ENCODE results near the gene FAM184B. TPM values are rescaled to one million over a fixed set of nuclear protein-coding genes. Genes with fewer than 3 reads are reported as not detected.

The FAM184B gene
- total RNA-seq, 1 experiment from 2014 or later = 0.47 TPM

DNA sequence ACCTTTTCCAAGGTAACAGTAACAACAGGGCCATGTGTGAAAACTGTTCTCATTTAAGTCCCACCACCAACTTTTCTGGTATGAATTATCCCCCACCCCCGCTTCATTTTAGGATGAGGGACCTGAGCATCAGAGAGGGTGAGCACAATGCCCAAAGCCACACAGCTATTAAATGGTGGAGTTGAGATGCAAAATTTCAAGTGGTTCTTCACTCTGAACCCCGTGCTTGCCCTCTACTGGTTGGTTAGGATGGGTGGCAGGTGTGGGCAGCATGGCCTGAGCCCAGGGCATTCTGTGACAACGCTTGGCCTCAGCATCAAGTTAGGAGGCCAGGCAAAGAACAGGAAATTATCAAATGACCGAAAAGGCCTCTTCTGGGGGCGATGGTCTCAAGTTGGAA, 133.5 kb downstream of the FAM184B start:
- no peaks in the 10 kb centered on the region for H3K4me1 ChIP-seq (ENCODE audit: insufficient read depth, low read length)
- H3K36me3 ChIP-seq (ENCODE audit: low read depth, low read length) = no peaks in the 10 kb centered on the region
- H3K27me3 ChIP-seq (ENCODE audit: low read length) = no peaks in the 10 kb centered on the region
- H3K4me2 ChIP-seq (ENCODE audit: low read length) = no peak overlapping the region
- no peaks in the 10 kb centered on the region for H3K9me3 ChIP-seq (ENCODE audit: low read length)
- H3K9me2 ChIP-seq (replicated peaks; ENCODE audit: low read length) = no peaks in the 10 kb centered on the region
- no peaks in the 10 kb centered on the region for H3K79me2 ChIP-seq (ENCODE audit: low read length)
- TF ChIP-seq CTCF (conservative IDR thresholded peaks at IDR 0.05; ENCODE audit: low read depth, low read length) = peak; percentile 46; the same call in 1 of the 2 replicates
- no peak for TF ChIP-seq EZH2 (IDR thresholded peaks at IDR 0.05; ENCODE audit: low read length, unreplicated experiment)
- ATAC-seq (no peak), DNase-seq (peak; percentile 21)
- H3K9ac ChIP-seq (ENCODE audit: low read length) = no peak overlapping the region
- no peak overlapping the region for H3K4me3 ChIP-seq (ENCODE audit: low read length)
- intact Hi-C loops (cut with micrococcal nuclease) = no loop called here
- no peak overlapping the region for H3K27ac ChIP-seq (ENCODE audit: low read length)
- ChIA-PET POLR2A (ENCODE audit: unreplicated experiment) (no interaction called here), CTCF (no interaction called here)
- H2AFZ ChIP-seq (ENCODE audit: low read length) = no peak overlapping the region
- no peaks in the 10 kb centered on the region for H3F3A ChIP-seq (ENCODE audit: low read length, unreplicated experiment)
- H4K20me1 ChIP-seq (ENCODE audit: low read length) = no peaks in the 10 kb centered on the region
- no TSS peak for BruUV-seq (replicated peaks)

GRCh38 chr4:17647176-17647806, 134.1 kb downstream of the FAM184B start:
- Histone ChIP-seq H3K4me2 (ENCODE audit: low read length) (no peak overlapping the region), H3F3A (ENCODE audit: low read length, unreplicated experiment) (no peaks in the 10 kb centered on the region), H3K9ac (ENCODE audit: low read length) (no peak overlapping the region), H3K4me3 (ENCODE audit: low read length) (no peak overlapping the region), H2AFZ (ENCODE audit: low read length) (no peak overlapping the region), H3K27me3 (ENCODE audit: low read length) (no peaks in the 10 kb centered on the region), H4K20me1 (ENCODE audit: low read length) (no peaks in the 10 kb centered on the region), H3K79me2 (ENCODE audit: low read length) (no peaks in the 10 kb centered on the region), H3K9me3 (ENCODE audit: low read length) (no peaks in the 10 kb centered on the region), H3K9me2 (replicated peaks; ENCODE audit: low read length) (no peaks in the 10 kb centered on the region), H3K36me3 (ENCODE audit: low read depth, low read length) (no peaks in the 10 kb centered on the region), H3K27ac (ENCODE audit: low read length) (no peak overlapping the region), H3K4me1 (ENCODE audit: insufficient read depth, low read length) (no peaks in the 10 kb centered on the region)
- ATAC-seq (no peak), DNase-seq (no peak)
- no TSS peak for BruUV-seq (replicated peaks)
- TF ChIP-seq EZH2 (IDR thresholded peaks at IDR 0.05; ENCODE audit: low read length, unreplicated experiment) (no peak), CTCF (conservative IDR thresholded peaks at IDR 0.05; ENCODE audit: low read depth, low read length) (no peak), EZH2phosphoT487 (IDR thresholded peaks at IDR 0.05; ENCODE audit: borderline replicate concordance, low read length) (no peak)
- ChIA-PET POLR2A (ENCODE audit: unreplicated experiment) (interaction anchor here (0.5 kb wide), 1 partner anchor 1366 kb away, joined by 3 read pairs; no protein-coding TSS in a partner anchor), CTCF (no interaction called here)
- intact Hi-C loops (cut with micrococcal nuclease) = no loop called here

- H4K20me1 ChIP-seq (ENCODE audit: low read length) = no peaks in the 10 kb centered on the region
- no peaks in the 10 kb centered on the region for H3K9me3 ChIP-seq (ENCODE audit: low read length)
- no peak overlapping the region for H2AFZ ChIP-seq (ENCODE audit: low read length)
- no peaks in the 10 kb centered on the region for H3K79me2 ChIP-seq (ENCODE audit: low read length)
- H3K27me3 ChIP-seq (ENCODE audit: low read length) = no peaks in the 10 kb centered on the region
- ATAC-seq = no peak
- intact Hi-C loops (cut with micrococcal nuclease) = no loop called here
- ChIA-PET POLR2A (ENCODE audit: unreplicated experiment) (no interaction called here), CTCF (no interaction called here)
- H3K9ac ChIP-seq (ENCODE audit: low read length) = no peak overlapping the region
- no peak overlapping the region for H3K4me2 ChIP-seq (ENCODE audit: low read length)
- no peaks in the 10 kb centered on the region for H3K9me2 ChIP-seq (replicated peaks; ENCODE audit: low read length)
- H3K27ac ChIP-seq (ENCODE audit: low read length) = no peak overlapping the region
- H3K4me3 ChIP-seq (ENCODE audit: low read length) = no peak overlapping the region
- no peaks in the 10 kb centered on the region for H3K4me1 ChIP-seq (ENCODE audit: insufficient read depth, low read length)
- H3K36me3 ChIP-seq (ENCODE audit: low read depth, low read length) = no peaks in the 10 kb centered on the region
- no TSS peak for BruUV-seq (replicated peaks)
- DNase-seq = no peak
- no peak for TF ChIP-seq EZH2phosphoT487 (IDR thresholded peaks at IDR 0.05; ENCODE audit: borderline replicate concordance, low read length)
- TF ChIP-seq CTCF (conservative IDR thresholded peaks at IDR 0.05; ENCODE audit: low read depth, low read length) = no peak
- TF ChIP-seq EZH2 (IDR thresholded peaks at IDR 0.05; ENCODE audit: low read length, unreplicated experiment) = no peak
- H3F3A ChIP-seq (ENCODE audit: low read length, unreplicated experiment) = no peaks in the 10 kb centered on the region
Observed at GRCh38 chr4:17646693-17647092, 134.7 kb downstream of the FAM184B start.
